Measurements from ENCODE around the gene ANO9.
"Not testable (repeated sequence)": the region's sequence is repeated elsewhere in the genome, so short reads cannot be mapped to it uniquely, and the experiment has no call there.

ANO9 gene

GRCh38 chr11:472272-472671 is 30.5 kb upstream of the ANO9 start:
- no peak for DNase-seq (ENCODE audit: low read depth in 2 of 2, low spot score in 1 of 2)

GRCh38 chr11:471468-472145 is 29.8 kb upstream of the ANO9 start:
- DNase-seq (ENCODE audit: low read depth in 2 of 2, low spot score in 1 of 2), result no peak

- DNase-seq (ENCODE audit: low read depth in 2 of 2, low spot score in 1 of 2), result no peak
These were observed 28.1 kb upstream of the ANO9 start for GRCh38 chr11:469684-470560.

- not testable (repeated sequence) for DNase-seq (ENCODE audit: low read depth in 2 of 2, low spot score in 1 of 2)
These were observed 27.3 kb upstream of the ANO9 start for GRCh38 chr11:469026-469683.

- no peak for DNase-seq (ENCODE audit: low read depth in 2 of 2, low spot score in 1 of 2)
These were observed 26.7 kb upstream of the ANO9 start for GRCh38 chr11:468493-468892.

GRCh38 chr11:468036-468435 is 26.2 kb upstream of the ANO9 start:
- no peak for DNase-seq (ENCODE audit: low read depth in 2 of 2, low spot score in 1 of 2)

- DNase-seq (ENCODE audit: low read depth in 2 of 2, low spot score in 1 of 2), result no peak
These were observed 24.2 kb upstream of the ANO9 start for GRCh38 chr11:465896-466530.

- DNase-seq (ENCODE audit: low read depth in 2 of 2, low spot score in 1 of 2), result no peak
These were observed 22.5 kb upstream of the ANO9 start for GRCh38 chr11:464316-464715.

GRCh38 chr11:462107-462890 is 20.5 kb upstream of the ANO9 start:
- no peak for DNase-seq (ENCODE audit: low read depth in 2 of 2, low spot score in 1 of 2)

GRCh38 chr11:461626-462025 is 19.8 kb upstream of the ANO9 start:
- no peak for DNase-seq (ENCODE audit: low read depth in 2 of 2, low spot score in 1 of 2)

GRCh38 chr11:460331-461199 is 18.8 kb upstream of the ANO9 start:
- DNase-seq (ENCODE audit: low read depth in 2 of 2, low spot score in 1 of 2), result no peak

- no peak for DNase-seq (ENCODE audit: low read depth in 2 of 2, low spot score in 1 of 2)
These were observed 17.9 kb upstream of the ANO9 start for GRCh38 chr11:459511-460220.

- no peak for DNase-seq (ENCODE audit: low read depth in 2 of 2, low spot score in 1 of 2)
These were observed 15.4 kb upstream of the ANO9 start for GRCh38 chr11:457111-457760.

- no peak for DNase-seq (ENCODE audit: low read depth in 2 of 2, low spot score in 1 of 2)
These were observed 14.7 kb upstream of the ANO9 start for GRCh38 chr11:456533-456932.

- DNase-seq (ENCODE audit: low read depth in 2 of 2, low spot score in 1 of 2), result no peak
These were observed 13.8 kb upstream of the ANO9 start for GRCh38 chr11:455566-456147.

GRCh38 chr11:454801-455565 is 13.2 kb upstream of the ANO9 start:
- DNase-seq (ENCODE audit: low read depth in 2 of 2, low spot score in 1 of 2), result no peak

GRCh38 chr11:454043-454442 is 12.2 kb upstream of the ANO9 start:
- no peak for DNase-seq (ENCODE audit: low read depth in 2 of 2, low spot score in 1 of 2)

- no peak for DNase-seq (ENCODE audit: low read depth in 2 of 2, low spot score in 1 of 2)
These were observed 11.8 kb upstream of the ANO9 start for GRCh38 chr11:453564-453963.

All from stimulated activated CD8-positive, alpha-beta memory T cell treated with anti-CD3 and anti-CD28 coated beads, Interleukin-4, amount 100 ng/mL, for 1 hour (primary cell).